Keratinocyte (primary cell): ENCODE measurements around the gene MEGF11. TPM values are rescaled to one million over a fixed set of nuclear protein-coding genes. Genes with fewer than 3 reads are reported as not detected.
"Not testable (repeated sequence)": the region's sequence is repeated elsewhere in the genome, so short reads cannot be mapped to it uniquely, and the experiment has no call there.

ENCODE experiments used
- DNase-seq: peaks from one replicate; pipeline ENCODE4 v3.0.0-alpha.2; 2011; ENCODE audit warnings: low read depth, missing footprints, low spot score
- FAIRE-seq: peaks from 2 replicates; lab custom pipeline; 2011; peaks lifted over from hg19 to GRCh38; lab: Jason Lieb, UNC
- H2AFZ ChIP-seq: 2 replicates; pipeline ENCODE4 v1.6.0; 2012; ENCODE audit warnings: low read length, control low read depth, inconsistent platforms; ENCODE audit not compliant: control insufficient read depth
- H3K27ac ChIP-seq: 2 replicates; pipeline ENCODE4 v1.5.1; 2011; ENCODE audit warnings: low read length; ENCODE audit not compliant: control insufficient read depth, insufficient read depth
- H3K27me3 ChIP-seq: 3 replicates; pipeline ENCODE4 v1.6.0; 2011; ENCODE audit warnings: low read length; ENCODE audit not compliant: control insufficient read depth, insufficient read depth; ENCODE audit errors: extremely low read depth
- H3K36me3 ChIP-seq, 2 experiments: 2 replicates in 1 of 2; 3 replicates in 1 of 2; pipeline ENCODE4 v1.5.1; 2011; ENCODE audit warnings: low read length in 2 of 2, mild to moderate bottlenecking in 1 of 2; ENCODE audit not compliant: control insufficient read depth in 2 of 2, insufficient read depth in 2 of 2; ENCODE audit errors: extremely low read depth in 1 of 2
- H3K4me1 ChIP-seq: 3 replicates; pipeline ENCODE4 v1.5.1; 2011; ENCODE audit warnings: low read length; ENCODE audit not compliant: control insufficient read depth, insufficient read depth; ENCODE audit errors: extremely low read depth
- H3K4me2 ChIP-seq: 3 replicates; pipeline ENCODE4 v1.6.0; 2011; ENCODE audit warnings: low read depth, low read length; ENCODE audit not compliant: control insufficient read depth, insufficient read depth; ENCODE audit errors: extremely low read depth
- H3K4me3 ChIP-seq, 3 experiments: fragments of 200-600 bp in 1 of 3; sonication (generic) in 1 of 3; 2 replicates in 2 of 3; 3 replicates in 1 of 3; pipeline ENCODE4 v1.5.1; 2011 to 2016; ENCODE audit warnings: low read length in 3 of 3, mild to moderate bottlenecking in 3 of 3, control low read depth in 2 of 3, inconsistent platforms in 1 of 3, low read depth in 1 of 3, mixed read lengths in 1 of 3, mixed run types in 1 of 3, moderate library complexity in 1 of 3; ENCODE audit not compliant: control insufficient read depth in 2 of 3, insufficient read depth in 2 of 3; ENCODE audit errors: extremely low read depth in 1 of 3
- H3K79me2 ChIP-seq: 2 replicates; pipeline ENCODE4 v1.6.0; 2012; ENCODE audit warnings: low read length; ENCODE audit not compliant: control insufficient read depth, insufficient read depth
- H3K9ac ChIP-seq: 3 replicates; pipeline ENCODE4 v1.6.0; 2011; ENCODE audit warnings: low read length; ENCODE audit not compliant: control insufficient read depth, insufficient read depth; ENCODE audit errors: extremely low read depth
- H3K9me1 ChIP-seq: 3 replicates; pipeline ENCODE4 v1.6.0; 2011; ENCODE audit warnings: low read length; ENCODE audit not compliant: control insufficient read depth, insufficient read depth; ENCODE audit errors: extremely low read depth
- H3K9me3 ChIP-seq: 2 replicates; pipeline ENCODE4 v1.5.1; 2012; ENCODE audit warnings: low read depth, low read length; ENCODE audit not compliant: control insufficient read depth
- H4K20me1 ChIP-seq: 3 replicates; pipeline ENCODE4 v1.6.0; 2011; ENCODE audit warnings: low read length; ENCODE audit not compliant: control insufficient read depth, insufficient read depth; ENCODE audit errors: extremely low read depth
- EZH2 ChIP-seq: IDR thresholded peaks from one replicate; pipeline ENCODE4 v1.6.1; 2012; ENCODE audit warnings: inconsistent platforms, mild to moderate bottlenecking, low read length, moderate library complexity
- dilution Hi-C: fragments of 300-500 bp; cut with MboI; formaldehyde crosslinking; loops from one replicate; pipeline ENCODE4 v1.7.0; 2020; ENCODE audit warnings: low sequenced_read_pairs; ENCODE audit not compliant: extremely low pct_ligation_motif_present
- polyA plus RNA-seq, 5 experiments: library from polyadenylated mRNA; depleted of rRNA in 3 of 5; stranded (reverse) in 3 of 5; stranded (forward) in 1 of 5; unstranded in 1 of 5; fragments of >200 nt; gene quantifications; 1 replicate in 1 of 5; 2 replicates in 3 of 5; 3 replicates in 1 of 5; pipeline versions ENCODE4 v1.2.1 to v1.2.3, GENCODE V29; 2011 to 2012; ENCODE audit warnings: missing spikeins in 2 of 5, low read depth in 1 of 5, low replicate concordance in 1 of 5
- TF ChIP-seq, protein P1 (sequence below), 3 experiments: IDR thresholded peaks in 1 of 3; conservative IDR thresholded peaks in 1 of 3; optimal IDR thresholded peaks in 1 of 3; 2 replicates in 2 of 3; 3 replicates in 1 of 3; pipeline versions ENCODE3 to v1.5.1; 2011; ENCODE audit warnings: low read length in 3 of 3, mild to moderate bottlenecking in 3 of 3, moderate library complexity in 2 of 3, control low read depth in 1 of 3, inconsistent platforms in 1 of 3; ENCODE audit not compliant: insufficient read depth in 2 of 3; ENCODE audit errors: extremely low read depth in 1 of 3

Gene MEGF11
- polyA plus RNA-seq, 1 donor (not counting 4 experiments of a cell fraction or from before 2014, with no cell fraction given) = not detected

DNA sequence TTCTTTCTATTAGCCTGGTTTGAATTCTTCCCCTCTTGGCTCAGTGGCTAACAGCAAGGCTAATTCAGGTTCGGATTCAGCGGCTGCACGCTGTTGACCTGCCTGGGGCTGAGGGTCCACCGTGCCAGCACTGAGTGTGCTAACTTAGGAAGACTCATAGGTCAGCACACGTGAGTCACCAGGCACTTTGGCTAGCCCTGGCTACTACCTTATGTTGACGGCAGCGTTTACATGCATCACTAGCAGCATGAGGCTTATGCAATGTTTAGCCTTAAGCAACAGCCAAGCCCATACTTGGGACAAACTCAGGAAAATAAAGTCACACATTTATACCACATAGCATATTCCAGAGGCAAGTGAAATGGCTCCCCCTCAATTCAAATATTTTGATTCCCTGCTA is 246.6 kb downstream of the MEGF11 start:
- Histone ChIP-seq H3K27ac (no peak overlapping the region), H3K79me2 (no peaks in the 10 kb centered on the region), H3K4me2 (no peak overlapping the region), H3K27me3 (peaks cover 8% of the 10 kb centered on the region), H2AFZ (no peak overlapping the region), H4K20me1 (peaks cover 2% of the 10 kb centered on the region), H3K4me1 (peaks cover 7% of the 10 kb centered on the region), H3K36me3 (no peaks in the 10 kb centered on the region), H3K9ac (no peak overlapping the region), H3K9me3 (no peaks in the 10 kb centered on the region), H3K9me1 (no peaks in the 10 kb centered on the region), H3K4me3 (no peak overlapping the region)
- FAIRE-seq (no peak), DNase-seq (no peak)
- TF ChIP-seq, protein P1, sequence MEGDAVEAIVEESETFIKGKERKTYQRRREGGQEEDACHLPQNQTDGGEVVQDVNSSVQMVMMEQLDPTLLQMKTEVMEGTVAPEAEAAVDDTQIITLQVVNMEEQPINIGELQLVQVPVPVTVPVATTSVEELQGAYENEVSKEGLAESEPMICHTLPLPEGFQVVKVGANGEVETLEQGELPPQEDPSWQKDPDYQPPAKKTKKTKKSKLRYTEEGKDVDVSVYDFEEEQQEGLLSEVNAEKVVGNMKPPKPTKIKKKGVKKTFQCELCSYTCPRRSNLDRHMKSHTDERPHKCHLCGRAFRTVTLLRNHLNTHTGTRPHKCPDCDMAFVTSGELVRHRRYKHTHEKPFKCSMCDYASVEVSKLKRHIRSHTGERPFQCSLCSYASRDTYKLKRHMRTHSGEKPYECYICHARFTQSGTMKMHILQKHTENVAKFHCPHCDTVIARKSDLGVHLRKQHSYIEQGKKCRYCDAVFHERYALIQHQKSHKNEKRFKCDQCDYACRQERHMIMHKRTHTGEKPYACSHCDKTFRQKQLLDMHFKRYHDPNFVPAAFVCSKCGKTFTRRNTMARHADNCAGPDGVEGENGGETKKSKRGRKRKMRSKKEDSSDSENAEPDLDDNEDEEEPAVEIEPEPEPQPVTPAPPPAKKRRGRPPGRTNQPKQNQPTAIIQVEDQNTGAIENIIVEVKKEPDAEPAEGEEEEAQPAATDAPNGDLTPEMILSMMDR (optimal IDR thresholded peaks at IDR 0.05 in 1 of 3, IDR thresholded peaks at IDR 0.05 in 1 of 3, conservative IDR thresholded peaks at IDR 0.05 in 1 of 3; ENCODE audit: extremely low read depth in 1 of 3, insufficient read depth in 2 of 3, low read length in 3 of 3) = no peak
- TF ChIP-seq EZH2 = no peak
- dilution Hi-C loops = no loop called here

DNA sequence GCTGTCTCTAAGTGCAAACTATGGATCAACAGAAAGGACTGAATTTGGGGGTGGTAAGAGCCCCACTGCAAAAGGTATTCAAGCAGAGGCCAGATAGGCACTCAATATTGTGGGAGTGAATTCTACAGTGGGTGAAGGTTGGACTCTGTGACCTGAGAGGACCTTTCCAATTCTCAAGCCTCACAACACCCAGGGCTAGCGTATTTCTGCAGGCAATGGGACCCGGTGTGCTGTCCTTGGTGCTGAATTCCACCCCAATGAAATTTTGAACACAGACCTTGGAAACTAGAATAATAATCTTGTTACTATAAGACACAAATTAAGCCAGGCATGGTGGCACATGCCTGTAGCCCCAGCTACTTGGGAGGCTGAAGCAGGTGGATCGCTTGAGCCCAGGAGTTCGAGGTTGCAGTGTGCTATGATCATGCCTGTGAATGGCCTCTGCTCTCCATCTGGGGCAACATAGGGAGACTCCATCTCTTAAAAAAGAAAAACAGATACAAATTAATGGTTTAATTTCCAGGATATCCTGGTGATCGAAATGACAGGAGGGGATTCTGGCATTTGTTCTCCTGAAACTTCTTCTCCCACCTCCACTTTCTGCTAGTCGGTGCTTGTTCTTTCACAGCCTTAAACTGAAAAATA is 248.8 kb downstream of the MEGF11 start:
- Histone ChIP-seq H3K27ac (no peak overlapping the region), H3K79me2 (no peaks in the 10 kb centered on the region), H3K4me2 (no peak overlapping the region), H3K9ac (no peak overlapping the region), H4K20me1 (peaks cover 3% of the 10 kb centered on the region), H3K36me3 (no peaks in the 10 kb centered on the region), H3K9me3 (no peaks in the 10 kb centered on the region), H3K27me3 (peaks cover 19% of the 10 kb centered on the region), H3K4me3 (no peak overlapping the region), H2AFZ (no peak overlapping the region), H3K4me1 (peaks cover 7% of the 10 kb centered on the region), H3K9me1 (no peaks in the 10 kb centered on the region)
- FAIRE-seq (peak; percentile 71), DNase-seq (no peak)
- no peak for TF ChIP-seq EZH2
- TF ChIP-seq, protein P1 (optimal IDR thresholded peaks at IDR 0.05 in 1 of 3, IDR thresholded peaks at IDR 0.05 in 1 of 3, conservative IDR thresholded peaks at IDR 0.05 in 1 of 3; ENCODE audit: extremely low read depth in 1 of 3, insufficient read depth in 2 of 3, low read length in 3 of 3) = no peak
- dilution Hi-C loops = no loop called here

- H3K27me3 ChIP-seq = peaks cover 19% of the 10 kb centered on the region
- H3K4me2 ChIP-seq, FAIRE-seq, dilution Hi-C loops, H3K9me1 ChIP-seq, H3K79me2 ChIP-seq, H4K20me1 ChIP-seq, H2AFZ ChIP-seq, DNase-seq, H3K4me1 ChIP-seq, H3K9ac ChIP-seq, H3K36me3 ChIP-seq, H3K9me3 ChIP-seq, H3K4me3 ChIP-seq, H3K27ac ChIP-seq: not testable (repeated sequence)
Measured at GRCh38 chr15:66003129-66003528, 250.4 kb downstream of the MEGF11 start.
